Left forelimb (tissue), 1 donor: Measurements from ENCODE around the gene ULK4.
"Not testable (repeated sequence)": the region's sequence is repeated elsewhere in the genome, so short reads cannot be mapped to it uniquely, and the experiment has no call there.

Source experiments
- DNase-seq: peaks from one replicate; pipeline ENCODE4 v3.0.0-alpha.2; 2018; ENCODE audit warnings: low spot score

The ULK4 gene

GRCh38 chr3:41579861-41580260, 382.0 kb downstream of the ULK4 start:
- DNase-seq: no peak

GRCh38 chr3:41578798-41579197, 383.1 kb downstream of the ULK4 start:
- no peak for DNase-seq

- DNase-seq: no peak
These were observed 386.2 kb downstream of the ULK4 start for GRCh38 chr3:41575724-41576123.

- DNase-seq: no peak
These were observed 387.0 kb downstream of the ULK4 start for GRCh38 chr3:41574900-41575299.

GRCh38 chr3:41573591-41573990, 388.3 kb downstream of the ULK4 start:
- no peak for DNase-seq

- DNase-seq: no peak
These were observed 389.8 kb downstream of the ULK4 start for GRCh38 chr3:41572092-41572491.

GRCh38 chr3:41569632-41570305, 392.1 kb downstream of the ULK4 start:
- no peak for DNase-seq

GRCh38 chr3:41565948-41566514, 395.9 kb downstream of the ULK4 start:
- no peak for DNase-seq

- no peak for DNase-seq
These were observed 396.9 kb downstream of the ULK4 start for GRCh38 chr3:41565003-41565402.

- DNase-seq: not testable (repeated sequence)
These were observed 405.7 kb downstream of the ULK4 start for GRCh38 chr3:41556245-41556644.

GRCh38 chr3:41532976-41533375, 428.9 kb downstream of the ULK4 start:
- DNase-seq: no peak

GRCh38 chr3:41526995-41527573, 434.8 kb downstream of the ULK4 start:
- no peak for DNase-seq

GRCh38 chr3:41525303-41526064, 436.4 kb downstream of the ULK4 start:
- DNase-seq: no peak

- no peak for DNase-seq
These were observed 438.0 kb downstream of the ULK4 start for GRCh38 chr3:41523897-41524296.

GRCh38 chr3:41522612-41523011, 439.3 kb downstream of the ULK4 start:
- DNase-seq: no peak

GRCh38 chr3:41521010-41521655, 440.8 kb downstream of the ULK4 start:
- DNase-seq: no peak

GRCh38 chr3:41519746-41520145, 442.2 kb downstream of the ULK4 start:
- no peak for DNase-seq

- no peak for DNase-seq
These were observed 443.3 kb downstream of the ULK4 start for GRCh38 chr3:41518626-41519025.

- no peak for DNase-seq
These were observed 453.7 kb downstream of the ULK4 start for GRCh38 chr3:41508063-41508696.

GRCh38 chr3:41507336-41508062, 454.4 kb downstream of the ULK4 start:
- no peak for DNase-seq

GRCh38 chr3:41503998-41504623, 457.8 kb downstream of the ULK4 start:
- no peak for DNase-seq
